Loucy (cell line): ENCODE measurements around the gene EFTUD2.

ENCODE experiments used
- H2AFZ ChIP-seq: fragments of 200-600 bp; sonication (generic); 2 replicates; pipeline ENCODE4 v1.6.0; 2016; ENCODE audit warnings: antibody characterized with exemption, mild to moderate bottlenecking, low read length, moderate library complexity
- H3F3A ChIP-seq: fragments of 200-600 bp; 2 replicates; pipeline ENCODE4 v1.6.0; 2016; ENCODE audit warnings: antibody characterized with exemption, low read depth, mild to moderate bottlenecking
- H3K27me3 ChIP-seq: fragments of 200-600 bp; sonication (generic); 2 replicates; pipeline ENCODE4 v1.6.1; 2014; ENCODE audit warnings: low read length, mild to moderate bottlenecking; ENCODE audit not compliant: insufficient read depth, poor library complexity, severe bottlenecking
- H3K36me3 ChIP-seq: fragments of 200-600 bp; sonication (generic); 2 replicates; pipeline ENCODE4 v1.6.1; 2016; ENCODE audit warnings: low read length; ENCODE audit not compliant: insufficient read depth
- H3K4me1 ChIP-seq: fragments of 200-600 bp; sonication (generic); 2 replicates; pipeline ENCODE4 v1.5.1; 2014; ENCODE audit warnings: low read length, mild to moderate bottlenecking; ENCODE audit not compliant: insufficient read depth, poor library complexity, severe bottlenecking
- H3K4me2 ChIP-seq: fragments of 200-600 bp; sonication (generic); 2 replicates; pipeline ENCODE4 v1.6.0; 2014; ENCODE audit warnings: antibody characterized with exemption, low read length, low read depth, mild to moderate bottlenecking; ENCODE audit not compliant: poor library complexity, severe bottlenecking
- H3K4me3 ChIP-seq: fragments of 200-600 bp; sonication (generic); 2 replicates; pipeline ENCODE4 v1.5.1; 2014; ENCODE audit warnings: low read length, mild to moderate bottlenecking, mixed read lengths; ENCODE audit not compliant: poor library complexity, severe bottlenecking
- H3K79me2 ChIP-seq: fragments of 200-600 bp; sonication (generic); 2 replicates; pipeline ENCODE4 v1.6.1; 2014; ENCODE audit warnings: low read length; ENCODE audit not compliant: insufficient read depth
- H3K9ac ChIP-seq: fragments of 200-600 bp; sonication (generic); 2 replicates; pipeline ENCODE4 v1.6.0; 2014; ENCODE audit warnings: mild to moderate bottlenecking, low read depth, low read length, moderate library complexity; ENCODE audit not compliant: poor library complexity, severe bottlenecking
- H3K9me2 ChIP-seq: fragments of 200-600 bp; sonication (generic); replicated peaks from 2 replicates; pipeline ENCODE4 v1.6.1; 2016; ENCODE audit warnings: low read depth, low read length, mixed read lengths
- H3K9me3 ChIP-seq: fragments of 200-600 bp; sonication (generic); 2 replicates; pipeline ENCODE4 v1.6.1; 2014; ENCODE audit warnings: mild to moderate bottlenecking, antibody characterized with exemption, low read length, low read depth; ENCODE audit not compliant: insufficient read depth
- H4K20me1 ChIP-seq: fragments of 200-600 bp; sonication (generic); 2 replicates; pipeline ENCODE4 v1.6.0; 2014; ENCODE audit warnings: antibody characterized with exemption, low read length, mild to moderate bottlenecking; ENCODE audit not compliant: insufficient read depth, poor library complexity, severe bottlenecking
- EZH2phosphoT487 ChIP-seq: fragments of 200-600 bp; IDR thresholded peaks from 2 replicates; pipeline ENCODE4 v1.6.1; 2018; ENCODE audit warnings: antibody characterized with exemption, mild to moderate bottlenecking, moderate library complexity, borderline replicate concordance
- TF ChIP-seq, protein P1 (sequence below): fragments of 200-600 bp; sonication (generic); conservative IDR thresholded peaks from 2 replicates; pipeline ENCODE4 v1.5.1; 2014; ENCODE audit warnings: mild to moderate bottlenecking, antibody characterized with exemption, low read length

The EFTUD2 gene

DNA sequence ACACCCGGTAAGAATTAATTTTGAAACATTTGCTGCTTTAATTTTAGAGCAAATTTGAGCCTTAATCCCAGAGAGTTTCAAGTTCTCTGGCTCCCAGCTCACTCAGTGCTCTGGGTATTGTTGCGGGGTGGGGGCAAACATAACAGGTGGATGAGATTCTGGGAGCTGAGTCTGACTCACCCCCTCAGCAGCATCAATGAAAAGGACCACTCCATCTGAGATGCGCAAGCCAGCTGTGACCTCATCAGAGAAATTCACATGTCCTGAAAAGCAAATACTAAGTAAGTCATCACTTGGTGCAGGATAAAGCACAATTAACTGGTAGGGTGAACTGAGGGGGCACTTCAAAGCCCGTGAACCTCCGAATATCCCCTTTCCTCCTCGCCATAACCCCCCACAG lies 19.9 kb downstream of the EFTUD2 start:
- H2AFZ ChIP-seq, result no peak overlapping the region
- H3F3A ChIP-seq, result no peaks in the 10 kb centered on the region
- no peak overlapping the region for H3K9ac ChIP-seq
- no peak for TF ChIP-seq EZH2phosphoT487
- TF ChIP-seq, protein P1, sequence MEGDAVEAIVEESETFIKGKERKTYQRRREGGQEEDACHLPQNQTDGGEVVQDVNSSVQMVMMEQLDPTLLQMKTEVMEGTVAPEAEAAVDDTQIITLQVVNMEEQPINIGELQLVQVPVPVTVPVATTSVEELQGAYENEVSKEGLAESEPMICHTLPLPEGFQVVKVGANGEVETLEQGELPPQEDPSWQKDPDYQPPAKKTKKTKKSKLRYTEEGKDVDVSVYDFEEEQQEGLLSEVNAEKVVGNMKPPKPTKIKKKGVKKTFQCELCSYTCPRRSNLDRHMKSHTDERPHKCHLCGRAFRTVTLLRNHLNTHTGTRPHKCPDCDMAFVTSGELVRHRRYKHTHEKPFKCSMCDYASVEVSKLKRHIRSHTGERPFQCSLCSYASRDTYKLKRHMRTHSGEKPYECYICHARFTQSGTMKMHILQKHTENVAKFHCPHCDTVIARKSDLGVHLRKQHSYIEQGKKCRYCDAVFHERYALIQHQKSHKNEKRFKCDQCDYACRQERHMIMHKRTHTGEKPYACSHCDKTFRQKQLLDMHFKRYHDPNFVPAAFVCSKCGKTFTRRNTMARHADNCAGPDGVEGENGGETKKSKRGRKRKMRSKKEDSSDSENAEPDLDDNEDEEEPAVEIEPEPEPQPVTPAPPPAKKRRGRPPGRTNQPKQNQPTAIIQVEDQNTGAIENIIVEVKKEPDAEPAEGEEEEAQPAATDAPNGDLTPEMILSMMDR, result no peak
- H4K20me1 ChIP-seq, result peaks cover 3% of the 10 kb centered on the region
- peaks cover 86% of the 10 kb centered on the region; the same call in 1 of the 2 replicates for H3K36me3 ChIP-seq
- no peaks in the 10 kb centered on the region for H3K9me3 ChIP-seq
- no peak overlapping the region for H3K4me3 ChIP-seq
- H3K27me3 ChIP-seq, result no peaks in the 10 kb centered on the region
- no peaks in the 10 kb centered on the region for H3K79me2 ChIP-seq
- H3K4me1 ChIP-seq, result no peaks in the 10 kb centered on the region
- no peak overlapping the region for H3K4me2 ChIP-seq
- H3K9me2 ChIP-seq, result no peaks in the 10 kb centered on the region

DNA sequence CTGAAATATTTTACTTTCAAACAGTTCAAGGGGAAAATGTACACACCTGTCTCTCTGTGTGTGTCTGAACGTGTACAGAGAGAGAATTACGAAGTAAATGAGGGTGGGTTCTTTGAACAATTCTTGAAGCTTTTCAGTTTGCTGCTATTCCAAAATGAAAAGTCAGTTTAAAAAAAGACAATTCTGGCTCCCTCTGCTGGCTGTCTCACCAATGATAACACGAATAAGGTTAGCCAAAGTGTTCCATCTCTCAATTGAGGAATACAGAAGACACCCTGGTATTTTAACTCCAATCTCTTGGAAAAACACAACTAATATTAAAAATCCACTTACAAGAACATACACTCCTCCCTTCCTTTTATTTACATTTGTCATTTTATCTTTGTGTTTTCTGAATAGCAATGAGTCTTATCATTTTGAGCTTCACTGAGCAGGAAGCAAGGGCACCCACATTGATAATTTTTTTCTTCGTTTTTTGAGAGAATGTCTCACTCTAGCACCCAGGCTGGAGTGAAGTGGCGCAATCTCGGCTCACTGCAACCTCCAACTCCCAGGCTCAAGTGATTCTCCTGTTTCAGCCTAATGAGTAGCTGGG lies 20.5 kb downstream of the EFTUD2 start:
- Histone ChIP-seq H3K4me3 (no peak overlapping the region), H3K4me2 (no peak overlapping the region), H4K20me1 (peaks cover 3% of the 10 kb centered on the region), H3K9me3 (no peaks in the 10 kb centered on the region), H3F3A (no peaks in the 10 kb centered on the region), H3K4me1 (no peaks in the 10 kb centered on the region), H2AFZ (no peak overlapping the region), H3K9me2 (no peaks in the 10 kb centered on the region), H3K9ac (no peak overlapping the region), H3K36me3 (peaks cover 84% of the 10 kb centered on the region; the same call in 1 of the 2 replicates), H3K27me3 (no peaks in the 10 kb centered on the region), H3K79me2 (no peaks in the 10 kb centered on the region)
- TF ChIP-seq, protein P1, result peak; percentile 76
- TF ChIP-seq EZH2phosphoT487, result no peak

DNA sequence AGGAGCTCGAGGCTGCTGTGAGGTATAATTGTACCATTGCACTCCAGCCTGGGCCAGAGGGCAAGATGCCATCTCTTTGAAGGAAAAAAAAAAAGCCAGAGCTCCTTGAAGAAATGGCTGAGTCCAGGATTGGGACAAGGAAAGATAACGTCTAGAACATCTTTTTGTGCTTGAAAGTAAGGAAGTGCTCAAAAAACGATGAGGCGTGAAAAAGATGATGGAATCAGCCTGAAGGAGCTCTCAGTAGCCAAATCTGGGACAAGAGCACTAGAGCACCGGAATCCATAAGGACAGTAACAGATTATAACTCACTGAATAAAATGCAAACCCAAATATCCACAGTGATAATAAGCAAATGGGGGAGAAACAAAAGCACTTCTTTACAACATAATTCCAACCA lies 22.1 kb downstream of the EFTUD2 start:
- Histone ChIP-seq H3K4me1 (no peaks in the 10 kb centered on the region), H3K9me2 (no peaks in the 10 kb centered on the region), H3K4me2 (no peak overlapping the region), H3K79me2 (no peaks in the 10 kb centered on the region), H3K36me3 (peaks cover 83% of the 10 kb centered on the region), H4K20me1 (peaks cover 3% of the 10 kb centered on the region), H3K27me3 (no peaks in the 10 kb centered on the region), H3K9ac (no peak overlapping the region), H3K4me3 (no peak overlapping the region), H2AFZ (no peak overlapping the region), H3F3A (no peaks in the 10 kb centered on the region), H3K9me3 (no peaks in the 10 kb centered on the region)
- TF ChIP-seq, protein P1, result no peak
- TF ChIP-seq EZH2phosphoT487, result no peak
